A673 (cell line): Measurements from ENCODE around the gene ADARB2.

Experiments used
- EZH2 ChIP-seq: fragments of 200-600 bp; sonication (generic); IDR thresholded peaks from 2 replicates; pipeline ENCODE4 v1.6.1; 2017; ENCODE audit warnings: borderline replicate concordance, low read depth, mild to moderate bottlenecking, mixed read lengths, antibody characterized with exemption, low read length; ENCODE audit not compliant: poor library complexity, severe bottlenecking
- TF ChIP-seq, protein P1 (sequence below): fragments of 300-800, 200-600 bp; sonication (generic); conservative IDR thresholded peaks from 2 replicates; pipeline ENCODE4 v1.5.1; 2017; ENCODE audit warnings: low read depth, mild to moderate bottlenecking, antibody characterized with exemption, low read length, moderate library complexity, mixed read lengths

DNA sequence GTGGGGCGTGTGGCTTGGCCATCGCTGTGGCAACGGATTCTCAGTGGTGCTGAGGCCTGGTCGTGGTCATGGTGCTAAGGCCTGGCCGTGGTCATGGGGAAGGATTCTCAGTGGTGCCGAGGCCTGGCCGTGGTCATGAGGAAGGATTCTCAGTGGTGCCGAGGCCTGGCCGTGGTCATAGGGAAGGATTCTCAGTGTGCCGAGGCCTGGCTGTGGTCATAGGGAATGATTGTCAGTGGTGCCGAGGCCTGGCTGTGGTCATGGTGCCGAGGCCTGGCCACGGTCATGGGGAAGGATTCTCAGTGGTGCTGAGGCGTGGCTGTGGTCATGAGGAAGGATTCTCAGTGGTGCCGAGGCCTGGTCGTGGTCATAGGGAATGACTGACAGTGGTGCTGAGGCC is 327.9 kb downstream of the ADARB2 start:
- TF ChIP-seq, protein P1, sequence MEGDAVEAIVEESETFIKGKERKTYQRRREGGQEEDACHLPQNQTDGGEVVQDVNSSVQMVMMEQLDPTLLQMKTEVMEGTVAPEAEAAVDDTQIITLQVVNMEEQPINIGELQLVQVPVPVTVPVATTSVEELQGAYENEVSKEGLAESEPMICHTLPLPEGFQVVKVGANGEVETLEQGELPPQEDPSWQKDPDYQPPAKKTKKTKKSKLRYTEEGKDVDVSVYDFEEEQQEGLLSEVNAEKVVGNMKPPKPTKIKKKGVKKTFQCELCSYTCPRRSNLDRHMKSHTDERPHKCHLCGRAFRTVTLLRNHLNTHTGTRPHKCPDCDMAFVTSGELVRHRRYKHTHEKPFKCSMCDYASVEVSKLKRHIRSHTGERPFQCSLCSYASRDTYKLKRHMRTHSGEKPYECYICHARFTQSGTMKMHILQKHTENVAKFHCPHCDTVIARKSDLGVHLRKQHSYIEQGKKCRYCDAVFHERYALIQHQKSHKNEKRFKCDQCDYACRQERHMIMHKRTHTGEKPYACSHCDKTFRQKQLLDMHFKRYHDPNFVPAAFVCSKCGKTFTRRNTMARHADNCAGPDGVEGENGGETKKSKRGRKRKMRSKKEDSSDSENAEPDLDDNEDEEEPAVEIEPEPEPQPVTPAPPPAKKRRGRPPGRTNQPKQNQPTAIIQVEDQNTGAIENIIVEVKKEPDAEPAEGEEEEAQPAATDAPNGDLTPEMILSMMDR, result no peak
- TF ChIP-seq EZH2, result no peak
